Stimulated activated CD4-positive, alpha-beta T cell treated with anti-CD3 and anti-CD28 coated beads, Interleukin-1b, Interleukin-23, amount 100 ng/mL, for 48 hours (primary cell): ENCODE measurements around the gene SOCS7.

Experiments used
- DNase-seq: peaks from one replicate; pipeline ENCODE4 v3.0.0-alpha.2; 2020

SOCS7 gene

DNA sequence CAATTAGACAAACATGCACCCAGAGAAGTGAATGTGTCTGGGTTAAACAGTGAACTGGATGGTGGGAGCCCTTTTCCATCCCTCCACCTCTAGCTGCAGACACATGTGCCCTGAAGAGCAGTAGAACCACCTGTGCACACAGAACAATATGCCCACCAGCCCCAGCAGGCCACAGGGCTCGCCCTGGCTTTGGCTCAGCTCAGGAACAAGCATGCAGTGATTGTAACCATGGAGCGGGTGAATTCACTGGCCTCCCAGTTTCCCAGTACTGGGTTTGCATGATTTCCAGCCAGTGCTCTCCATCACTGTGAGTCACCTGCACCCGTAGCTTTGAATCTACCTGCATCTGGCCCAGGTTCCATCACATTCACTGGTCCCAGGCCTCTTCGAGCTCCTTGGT is 13.1 kb upstream of the SOCS7 start:
- DNase-seq: no peak

DNA sequence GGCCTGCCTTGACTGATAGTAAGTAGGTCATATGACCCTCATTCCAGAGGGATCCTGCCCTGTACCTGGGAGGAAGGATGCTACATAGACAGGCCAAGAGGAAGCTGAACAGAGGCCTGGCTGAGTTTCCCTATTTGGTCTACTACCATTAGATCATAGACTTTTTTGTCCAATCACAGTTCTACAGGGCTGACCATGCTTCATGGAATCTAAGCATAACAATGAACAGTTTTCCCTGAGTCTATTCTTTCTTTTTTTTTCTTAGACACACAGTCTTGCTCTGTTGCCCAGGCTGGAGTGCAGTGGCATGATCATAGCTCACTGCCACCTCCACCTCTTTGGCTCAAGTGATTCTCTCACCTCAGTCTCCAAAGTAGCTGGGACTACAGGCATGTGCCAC is 11.8 kb upstream of the SOCS7 start:
- DNase-seq: no peak

DNA sequence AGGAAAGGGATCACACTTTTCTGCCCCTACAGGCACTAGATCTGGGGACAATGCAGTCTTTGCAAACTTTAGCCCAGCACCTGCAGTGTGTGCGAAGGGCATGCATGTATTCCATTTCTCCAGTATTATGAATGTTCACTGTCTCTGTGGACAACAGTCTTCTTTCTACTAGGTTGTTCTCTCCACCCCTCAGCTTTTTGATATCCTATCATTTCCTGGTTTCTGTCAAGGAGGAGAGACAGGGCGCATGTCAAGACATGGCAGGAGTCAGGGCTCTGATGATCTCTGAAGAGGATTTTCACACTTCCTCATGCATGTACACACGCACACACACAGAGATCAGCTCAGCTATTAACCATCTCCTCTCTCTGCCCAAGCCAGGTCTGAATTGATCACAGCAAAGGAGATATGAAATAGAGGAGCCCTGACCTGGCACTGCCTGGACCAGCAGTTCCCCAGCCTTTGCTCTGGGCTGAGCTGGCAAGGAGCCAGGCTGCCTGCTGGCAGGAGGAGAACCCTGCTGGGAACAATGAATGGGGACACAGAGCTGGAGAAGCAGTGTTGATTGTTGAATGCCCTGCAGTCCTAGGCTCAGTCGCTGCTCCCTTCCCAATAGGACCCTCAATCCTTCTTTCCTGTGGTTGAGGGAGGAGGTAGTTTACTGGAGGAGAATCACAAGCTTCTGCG is 10.5 kb upstream of the SOCS7 start:
- DNase-seq: no peak

- no peak for DNase-seq
Measured at GRCh38 chr17:38342886-38343607, 8.6 kb upstream of the SOCS7 start.

DNA sequence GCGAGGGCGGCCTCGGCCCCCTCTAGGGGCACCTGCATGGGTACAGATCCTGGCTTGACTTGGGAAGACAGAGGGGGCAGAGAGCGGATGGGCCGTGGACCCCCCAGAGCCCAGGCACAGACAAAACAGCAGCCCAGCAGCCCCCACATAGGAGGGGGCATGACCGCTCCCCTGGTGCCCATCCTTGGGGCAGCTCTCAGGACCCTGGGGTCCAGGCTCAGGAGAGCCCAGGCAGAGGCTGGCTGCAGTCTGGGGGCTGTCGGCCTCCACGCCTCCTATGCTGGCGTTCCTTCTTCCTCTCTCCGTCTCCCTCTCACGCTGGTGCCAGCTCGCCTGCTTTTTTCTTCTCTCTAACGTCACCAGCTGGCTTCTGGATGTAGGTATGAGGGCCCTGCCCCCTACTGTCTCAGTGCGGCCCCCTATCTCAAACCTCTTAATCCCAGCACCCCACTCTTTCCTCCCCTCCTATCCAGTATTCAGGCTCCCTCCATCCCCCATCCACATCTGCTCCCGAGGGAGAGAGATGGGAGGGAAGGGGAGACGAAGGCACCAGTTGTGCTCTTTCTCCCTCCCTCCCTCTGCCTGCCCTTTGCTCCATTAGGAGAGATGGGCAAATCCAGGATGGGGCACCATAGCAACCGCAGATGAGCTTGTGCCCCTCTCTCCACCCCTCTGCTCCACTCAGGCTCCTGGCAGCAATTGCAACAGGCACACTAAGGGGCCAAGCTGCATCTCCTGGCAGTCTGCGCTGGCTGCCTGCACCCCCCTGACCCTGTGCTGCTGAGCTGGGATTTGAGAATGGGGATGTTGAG is 7.8 kb upstream of the SOCS7 start, which contains the start of gene GPR179:
TSS of gene GPR179 (minus strand) at position 349 of the 812 bp plus-strand sequence. CDS start at position 182, 167 bp downstream.
- no peak for DNase-seq

DNA sequence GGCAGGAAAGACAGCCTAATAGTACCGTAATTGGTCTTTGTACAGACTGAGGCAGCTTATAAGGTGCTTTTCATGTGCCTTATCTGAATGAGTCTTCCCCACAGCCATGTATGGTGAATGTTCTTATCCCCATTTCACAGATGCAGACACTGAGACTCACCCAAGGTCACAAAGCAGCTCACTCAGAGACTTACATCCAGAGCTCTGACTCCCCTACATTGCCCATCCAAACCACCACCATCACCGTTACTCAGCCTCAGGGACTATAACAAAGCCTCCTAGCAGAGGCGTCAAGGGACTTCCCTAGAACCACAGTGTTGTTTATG is 7.3 kb upstream of the SOCS7 start:
- no peak for DNase-seq

GRCh38 chr17:38345743-38346142 is 5.9 kb upstream of the SOCS7 start:
- DNase-seq: no peak

- DNase-seq: peak; percentile 84
Measured at GRCh38 chr17:38349097-38349730, 2.4 kb upstream of the SOCS7 start.

- DNase-seq: no peak
Measured at GRCh38 chr17:38350035-38350434, 1.6 kb upstream of the SOCS7 start.

DNA sequence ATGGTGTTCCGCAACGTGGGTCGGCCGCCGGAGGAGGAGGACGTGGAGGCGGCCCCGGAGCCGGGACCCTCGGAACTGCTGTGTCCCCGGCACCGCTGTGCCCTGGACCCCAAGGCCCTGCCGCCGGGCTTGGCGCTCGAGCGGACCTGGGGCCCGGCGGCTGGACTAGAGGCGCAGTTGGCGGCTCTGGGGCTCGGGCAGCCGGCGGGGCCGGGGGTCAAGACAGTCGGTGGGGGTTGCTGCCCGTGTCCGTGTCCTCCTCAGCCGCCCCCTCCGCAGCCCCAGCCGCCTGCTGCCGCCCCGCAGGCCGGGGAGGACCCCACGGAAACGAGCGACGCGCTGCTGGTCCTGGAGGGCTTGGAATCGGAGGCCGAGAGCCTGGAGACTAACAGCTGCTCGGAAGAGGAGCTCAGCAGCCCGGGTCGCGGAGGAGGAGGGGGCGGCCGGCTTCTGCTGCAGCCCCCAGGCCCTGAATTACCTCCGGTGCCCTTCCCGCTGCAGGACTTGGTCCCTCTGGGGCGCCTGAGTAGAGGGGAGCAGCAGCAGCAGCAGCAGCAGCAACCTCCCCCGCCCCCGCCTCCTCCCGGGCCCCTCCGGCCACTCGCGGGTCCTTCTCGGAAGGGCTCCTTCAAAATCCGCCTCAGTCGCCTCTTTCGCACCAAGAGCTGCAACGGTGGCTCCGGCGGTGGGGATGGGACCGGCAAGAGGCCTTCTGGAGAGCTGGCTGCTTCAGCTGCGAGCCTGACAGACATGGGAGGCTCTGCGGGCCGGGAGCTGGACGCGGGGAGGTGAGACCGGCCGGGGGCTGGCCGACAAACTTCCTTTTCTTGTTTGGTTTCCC is 821 bp downstream of the SOCS7 start:
- peak; percentile 18 for DNase-seq

- no peak for DNase-seq
Measured at GRCh38 chr17:38353086-38353604, 1.5 kb downstream of the SOCS7 start.

- no peak for DNase-seq
Measured at GRCh38 chr17:38353668-38354067, 2.0 kb downstream of the SOCS7 start.

- DNase-seq: no peak
Measured at GRCh38 chr17:38354466-38354865, 2.8 kb downstream of the SOCS7 start.

DNA sequence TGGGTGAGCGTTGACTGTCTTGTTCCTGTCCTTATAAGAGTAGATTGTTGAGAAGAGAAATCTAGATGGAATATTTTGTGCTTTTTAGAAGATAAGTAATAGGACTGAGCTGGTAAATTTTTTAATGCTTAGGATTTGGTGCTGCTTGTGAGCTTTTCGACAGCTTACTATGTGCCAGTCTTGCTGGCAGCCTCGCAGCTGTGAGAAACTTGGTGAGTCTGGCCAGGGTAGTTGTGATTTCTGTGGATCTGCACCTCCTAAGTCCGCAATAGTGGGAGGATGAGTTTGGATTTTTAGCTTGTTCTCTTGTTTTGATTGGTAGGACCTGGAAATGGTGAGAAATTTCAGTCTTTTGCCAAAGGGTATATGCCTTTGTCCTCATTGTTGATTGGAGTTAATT is 3.6 kb downstream of the SOCS7 start:
- no peak for DNase-seq

DNA sequence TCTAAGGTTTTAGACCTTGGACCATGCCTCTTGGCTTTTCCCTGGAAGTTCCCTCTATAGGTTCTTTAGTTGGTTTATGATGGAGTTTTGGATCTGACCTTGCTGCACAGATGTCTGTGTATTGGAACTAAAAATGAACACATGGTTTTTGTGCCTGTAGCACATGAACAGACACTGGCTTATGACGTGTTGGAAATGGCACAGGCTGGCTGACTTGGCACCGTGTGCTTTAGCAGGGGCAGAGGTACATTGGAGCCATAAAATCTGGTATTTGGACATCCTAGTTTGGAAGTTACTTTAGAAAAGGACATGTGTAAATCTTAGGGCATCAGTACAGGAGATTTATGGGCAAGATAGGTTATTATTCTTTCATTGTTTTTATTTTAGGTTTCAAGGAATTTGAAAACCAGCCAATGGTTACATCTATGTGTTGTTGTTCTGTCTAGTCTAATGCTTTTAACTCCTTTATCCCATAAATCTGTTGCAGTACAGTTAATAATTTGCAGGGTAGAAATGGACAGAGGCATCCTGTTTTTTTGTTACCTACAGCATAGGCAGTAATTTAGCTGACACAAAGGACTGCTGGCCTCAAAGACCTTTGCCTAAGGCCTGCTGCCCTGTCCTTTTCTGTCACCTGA is 6.0 kb downstream of the SOCS7 start:
- no peak for DNase-seq

DNA sequence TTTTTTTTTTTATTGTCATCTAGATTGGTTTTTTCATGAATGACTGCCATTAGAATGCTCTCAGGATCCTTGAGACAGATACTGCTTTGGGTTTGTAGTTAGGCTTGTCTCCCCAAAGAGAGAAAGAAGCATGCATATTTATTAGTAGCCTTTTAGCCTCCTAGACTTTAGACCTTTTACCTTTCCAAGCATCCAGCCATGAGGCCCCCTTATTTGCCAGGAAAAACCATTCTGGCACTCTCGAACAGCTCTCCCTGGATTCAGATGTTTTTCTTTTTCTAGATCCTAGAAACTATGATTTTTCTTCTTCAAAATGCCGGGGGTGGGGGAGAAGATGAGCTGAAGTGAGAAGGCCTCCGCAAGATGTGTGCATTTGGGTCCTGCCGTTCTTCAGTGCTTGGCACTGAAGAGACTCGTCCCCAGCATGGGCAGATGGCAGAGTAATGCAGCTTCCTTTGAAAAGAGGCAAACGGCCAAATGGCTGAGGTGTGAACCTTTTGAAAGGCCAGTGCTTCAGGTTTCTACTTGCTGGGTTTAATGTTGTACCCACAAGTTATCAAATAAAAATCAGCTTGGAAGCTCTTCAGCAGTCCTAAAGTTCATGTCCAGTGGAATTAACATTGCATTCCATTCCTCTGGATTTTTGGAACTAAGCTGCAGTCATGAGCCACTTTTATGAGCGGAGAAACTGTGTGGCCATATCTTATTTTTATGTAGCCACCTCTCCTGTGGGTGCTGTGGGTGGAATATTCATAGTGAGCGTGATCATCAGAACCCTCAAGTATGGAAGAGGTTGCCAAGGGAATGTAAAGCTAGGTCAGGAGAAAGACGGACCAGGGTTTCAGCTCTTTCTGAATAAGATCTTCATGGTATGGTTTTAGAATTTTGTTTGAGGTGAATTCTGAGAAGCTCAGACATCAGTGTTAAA is 7.2 kb downstream of the SOCS7 start:
- DNase-seq: no peak

GRCh38 chr17:38361694-38362465 is 10.2 kb downstream of the SOCS7 start:
- DNase-seq: no peak

- DNase-seq: no peak
Measured at GRCh38 chr17:38363016-38363415, 11.4 kb downstream of the SOCS7 start.

DNA sequence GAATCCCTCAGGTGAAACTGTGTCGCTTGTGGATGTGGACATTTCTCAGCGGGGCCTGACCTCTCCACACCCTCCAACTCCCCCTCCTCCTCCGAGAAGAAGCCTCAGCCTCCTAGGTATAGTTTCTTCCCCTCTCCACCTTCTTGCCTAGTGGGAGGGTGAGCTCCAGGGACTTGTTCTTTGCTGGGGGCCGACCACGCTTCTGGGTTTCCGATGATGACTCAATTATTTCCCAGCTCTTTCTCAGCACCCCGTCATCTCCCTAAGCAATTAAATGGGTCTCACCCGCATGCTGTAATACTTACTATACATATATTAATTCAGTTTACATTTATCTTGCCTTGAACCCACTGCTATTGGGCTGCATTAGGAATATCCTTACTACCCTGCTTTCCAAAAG is 13.1 kb downstream of the SOCS7 start:
- no peak for DNase-seq
